Tibial artery (tissue), 4 donors: ENCODE measurements around the gene ARHGAP23.

ENCODE experiments used
- DNase-seq, 2 donors: peaks; one replicate each; pipeline ENCODE4 v3.0.0-alpha.2; 2019
- H3K27ac ChIP-seq, 2 donors: fragments of 200-600 bp; sonication (generic) in 1 of 2; 1 replicate in 1 of 2; 2 replicates in 1 of 2; pipeline ENCODE4 v1.5.1; 2018 to 2019; ENCODE audit warnings: mild to moderate bottlenecking in 1 of 2
- H3K27me3 ChIP-seq, 2 donors: fragments of 200-600 bp; sonication (generic) in 1 of 2; one replicate each; pipeline versions ENCODE4 v1.5.1 to v1.6.0; 2016 to 2019
- H3K36me3 ChIP-seq, 3 donors: fragments of 200-600 bp; sonication (generic) in 2 of 3; one replicate each; pipeline ENCODE4 v1.5.1; 2016 to 2019; ENCODE audit warnings: mild to moderate bottlenecking in 2 of 3
- H3K4me1 ChIP-seq, 4 donors: fragments of 200-600 bp; sonication (generic) in 2 of 4; 1 replicate in 3 of 4; 2 replicates in 1 of 4; pipeline ENCODE4 v1.5.1; 2016 to 2019
- H3K4me3 ChIP-seq, 2 donors: fragments of 200-600 bp; sonication (generic) in 1 of 2; 1 replicate in 1 of 2; 2 replicates in 1 of 2; pipeline ENCODE4 v1.5.1; 2018 to 2019; ENCODE audit warnings: mild to moderate bottlenecking in 2 of 2
- H3K9me3 ChIP-seq, 3 donors: fragments of 200-600 bp; sonication (generic) in 1 of 3; one replicate each; pipeline ENCODE4 v1.5.1; 2016 to 2019
- intact Hi-C: fragments of 100-400 bp; cut with DNase I; formaldehyde crosslinking; loops from one replicate; pipeline ENCODE4 v1.15.0; 2023; ENCODE audit warnings: low total_unique reads
- TF ChIP-seq, protein P1 (sequence below), 2 experiments: fragments of 200-600 bp in 1 of 2; fragments of 450-650 bp in 1 of 2; IDR thresholded peaks; one replicate each; pipeline ENCODE4 v1.5.1; 2017 to 2019; ENCODE audit warnings: antibody characterized with exemption in 2 of 2, mild to moderate bottlenecking in 1 of 2, moderate library complexity in 1 of 2

The ARHGAP23 gene

GRCh38 chr17:38428643-38429371 is 543 bp downstream of the ARHGAP23 start:
- peak overlapping the region; percentile 63 to 76 for H3K4me3 ChIP-seq
- peak overlapping the region; percentile 83 to 91 for H3K27ac ChIP-seq
- no peaks in the 10 kb centered on the region for H3K36me3 ChIP-seq
- no peaks in the 10 kb centered on the region for H3K9me3 ChIP-seq
- peak; percentile 51 to 90 for DNase-seq
- intact Hi-C loops = no loop called here
- no peaks in the 10 kb centered on the region for H3K27me3 ChIP-seq
- TF ChIP-seq, protein P1, sequence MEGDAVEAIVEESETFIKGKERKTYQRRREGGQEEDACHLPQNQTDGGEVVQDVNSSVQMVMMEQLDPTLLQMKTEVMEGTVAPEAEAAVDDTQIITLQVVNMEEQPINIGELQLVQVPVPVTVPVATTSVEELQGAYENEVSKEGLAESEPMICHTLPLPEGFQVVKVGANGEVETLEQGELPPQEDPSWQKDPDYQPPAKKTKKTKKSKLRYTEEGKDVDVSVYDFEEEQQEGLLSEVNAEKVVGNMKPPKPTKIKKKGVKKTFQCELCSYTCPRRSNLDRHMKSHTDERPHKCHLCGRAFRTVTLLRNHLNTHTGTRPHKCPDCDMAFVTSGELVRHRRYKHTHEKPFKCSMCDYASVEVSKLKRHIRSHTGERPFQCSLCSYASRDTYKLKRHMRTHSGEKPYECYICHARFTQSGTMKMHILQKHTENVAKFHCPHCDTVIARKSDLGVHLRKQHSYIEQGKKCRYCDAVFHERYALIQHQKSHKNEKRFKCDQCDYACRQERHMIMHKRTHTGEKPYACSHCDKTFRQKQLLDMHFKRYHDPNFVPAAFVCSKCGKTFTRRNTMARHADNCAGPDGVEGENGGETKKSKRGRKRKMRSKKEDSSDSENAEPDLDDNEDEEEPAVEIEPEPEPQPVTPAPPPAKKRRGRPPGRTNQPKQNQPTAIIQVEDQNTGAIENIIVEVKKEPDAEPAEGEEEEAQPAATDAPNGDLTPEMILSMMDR (IDR thresholded peaks at IDR 0.05) = no peak
- H3K4me1 ChIP-seq = peaks cover 0 to 63% (median 42%) of the 10 kb centered on the region in 4 donors

DNA sequence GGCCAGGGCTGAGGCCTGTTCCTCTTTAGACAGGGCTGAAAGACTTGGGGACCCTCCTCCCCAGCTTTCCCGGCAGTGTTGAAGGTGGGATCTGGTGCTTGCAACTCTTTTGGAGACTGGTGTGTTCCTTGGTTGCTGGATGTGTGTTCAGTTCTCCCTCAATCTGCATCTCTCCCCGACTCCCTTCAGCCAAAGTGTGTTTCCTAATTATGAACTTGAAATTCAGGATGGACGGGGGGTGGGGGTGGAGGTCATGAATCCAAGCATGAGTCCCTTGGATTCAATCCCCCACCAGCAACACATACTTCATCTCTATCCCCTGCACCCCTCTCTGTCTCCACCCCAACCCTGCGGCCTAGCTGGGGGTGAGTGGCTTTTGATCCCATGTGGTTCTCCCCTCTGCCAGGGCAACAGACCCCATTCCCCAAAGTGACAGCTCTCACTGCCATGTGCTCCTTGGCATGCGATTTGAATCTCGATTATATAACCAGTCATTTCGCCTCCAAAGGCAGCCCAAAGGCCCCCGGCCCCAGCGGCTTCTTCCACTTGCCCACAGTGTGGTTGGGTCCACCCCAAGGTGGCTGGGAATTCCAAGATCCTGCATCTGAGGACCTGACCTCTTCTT is 1.3 kb downstream of the ARHGAP23 start:
- intact Hi-C loops = no loop called here
- Histone ChIP-seq H3K4me3 (peak overlapping the region; percentile 63 to 76), H3K27me3 (no peaks in the 10 kb centered on the region), H3K4me1 (peaks cover 0 to 71% (median 44%) of the 10 kb centered on the region in 4 donors), H3K27ac (peak overlapping the region; percentile 83 to 91), H3K9me3 (no peaks in the 10 kb centered on the region), H3K36me3 (no peaks in the 10 kb centered on the region)
- no peak for DNase-seq
- TF ChIP-seq, protein P1 (IDR thresholded peaks at IDR 0.05) = no peak

DNA sequence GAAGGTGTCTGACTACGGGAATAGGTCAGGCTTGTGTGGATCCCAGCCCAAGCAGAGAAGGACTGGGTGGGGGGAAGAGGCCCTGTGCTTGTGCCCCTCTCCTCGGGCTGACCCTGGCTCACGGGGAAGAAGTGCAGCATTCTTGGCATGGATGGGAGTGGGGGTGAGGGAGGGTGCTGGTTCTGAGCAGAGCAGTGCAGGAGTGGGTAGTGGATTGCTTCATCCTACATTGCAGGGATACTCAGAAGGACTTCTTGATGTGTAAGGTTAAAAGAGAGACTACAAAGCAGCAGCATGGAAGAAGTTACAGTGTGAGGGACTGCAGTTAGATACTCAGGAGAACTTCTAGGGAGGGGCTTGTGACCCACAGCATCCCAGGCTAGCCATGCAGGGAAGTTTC is 2.1 kb downstream of the ARHGAP23 start:
- no peak overlapping the region for H3K4me3 ChIP-seq
- intact Hi-C loops = no loop called here
- DNase-seq = no peak
- peak overlapping the region; percentile 83 to 91 for H3K27ac ChIP-seq
- H3K36me3 ChIP-seq = no peaks in the 10 kb centered on the region
- TF ChIP-seq, protein P1 (IDR thresholded peaks at IDR 0.05) = no peak
- no peaks in the 10 kb centered on the region for H3K9me3 ChIP-seq
- no peaks in the 10 kb centered on the region for H3K27me3 ChIP-seq
- peaks cover 0 to 72% (median 47%) of the 10 kb centered on the region in 4 donors for H3K4me1 ChIP-seq

DNA sequence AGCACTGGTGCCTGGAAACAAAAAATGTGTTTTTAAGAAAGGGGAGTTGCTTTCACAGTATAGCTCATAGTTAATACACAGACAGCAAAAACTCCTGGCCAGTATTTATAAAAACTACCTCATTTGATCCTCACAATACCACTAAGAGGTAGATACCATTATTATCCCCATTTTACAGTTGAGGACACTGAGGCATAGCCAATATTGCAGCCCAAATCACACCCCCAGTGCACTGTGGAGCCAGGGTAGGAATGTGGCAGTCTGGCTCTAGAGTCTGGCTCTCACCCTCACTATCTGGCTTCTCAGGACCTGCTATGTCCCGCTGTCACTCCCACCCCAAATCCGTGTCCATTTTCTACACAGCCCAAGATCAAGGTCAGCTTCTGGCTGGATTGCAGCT is 2.6 kb downstream of the ARHGAP23 start:
- DNase-seq = no peak
- intact Hi-C loops = no loop called here

GRCh38 chr17:38431346-38432145 is 3.3 kb downstream of the ARHGAP23 start:
- Histone ChIP-seq H3K27ac (peak overlapping the region; percentile 18 to 91), H3K4me3 (no peak overlapping the region), H3K36me3 (no peaks in the 10 kb centered on the region), H3K4me1 (peaks cover 0 to 73% (median 49%) of the 10 kb centered on the region in 4 donors), H3K9me3 (no peaks in the 10 kb centered on the region), H3K27me3 (no peaks in the 10 kb centered on the region)
- DNase-seq = no peak
- TF ChIP-seq, protein P1 (IDR thresholded peaks at IDR 0.05) = no peak
- intact Hi-C loops = no loop called here

More for the DNA sequence above, 2.6 kb downstream of the ARHGAP23 start:
- Histone ChIP-seq H3K9me3 (no peaks in the 10 kb centered on the region), H3K27me3 (no peaks in the 10 kb centered on the region), H3K4me3 (no peak overlapping the region), H3K36me3 (no peaks in the 10 kb centered on the region), H3K4me1 (peaks cover 0 to 72% (median 48%) of the 10 kb centered on the region in 4 donors), H3K27ac (peak overlapping the region; percentile 83 to 91)
- TF ChIP-seq, protein P1 (IDR thresholded peaks at IDR 0.05) = no peak
